Middle frontal gyrus (tissue), 1 donor: Measurements from ENCODE around the gene THAP4.
"Not testable (repeated sequence)": the region's sequence is repeated elsewhere in the genome, so short reads cannot be mapped to it uniquely, and the experiment has no call there.

Source experiments
- DNase-seq: peaks from one replicate; pipeline ENCODE4 v3.0.0-alpha.2; 2015; ENCODE audit warnings: low spot score; ENCODE audit errors: extremely low spot score

Gene THAP4

DNA sequence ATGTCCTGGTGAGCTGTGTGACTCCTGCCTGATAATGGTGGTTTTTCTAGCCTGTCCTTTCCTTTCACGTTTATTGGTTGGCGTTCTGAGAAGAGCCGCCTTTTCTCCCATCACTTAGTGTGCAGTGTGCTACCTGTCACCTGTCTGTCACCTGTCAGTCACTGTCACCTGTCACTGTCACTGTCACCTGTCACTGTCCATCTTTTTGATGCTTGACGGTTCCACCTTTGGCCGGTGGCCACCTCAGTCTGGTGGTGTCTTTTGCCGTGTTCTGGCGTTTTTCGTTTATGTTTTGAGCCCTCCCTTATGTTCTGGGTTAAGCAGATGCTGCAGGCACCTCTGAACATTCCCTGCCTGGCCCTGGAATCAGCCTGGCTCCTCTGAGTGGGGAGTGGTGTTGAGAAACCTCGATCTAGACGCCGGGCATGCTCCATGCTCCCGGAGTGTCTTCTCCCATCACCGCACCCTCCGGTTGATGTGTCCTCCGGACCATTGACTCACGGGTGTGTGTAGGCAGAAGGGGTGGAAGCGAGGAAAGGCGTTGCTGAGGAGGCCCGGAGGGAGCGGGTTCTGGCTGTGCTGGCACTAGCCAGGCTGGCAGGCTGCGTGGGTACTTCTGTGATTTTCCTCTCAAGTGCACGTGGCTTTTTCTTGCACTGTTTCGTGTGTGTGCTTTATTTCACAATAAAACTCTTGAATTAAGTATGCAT is 28.9 kb upstream of the THAP4 start:
- peak; percentile 37 for DNase-seq

DNA sequence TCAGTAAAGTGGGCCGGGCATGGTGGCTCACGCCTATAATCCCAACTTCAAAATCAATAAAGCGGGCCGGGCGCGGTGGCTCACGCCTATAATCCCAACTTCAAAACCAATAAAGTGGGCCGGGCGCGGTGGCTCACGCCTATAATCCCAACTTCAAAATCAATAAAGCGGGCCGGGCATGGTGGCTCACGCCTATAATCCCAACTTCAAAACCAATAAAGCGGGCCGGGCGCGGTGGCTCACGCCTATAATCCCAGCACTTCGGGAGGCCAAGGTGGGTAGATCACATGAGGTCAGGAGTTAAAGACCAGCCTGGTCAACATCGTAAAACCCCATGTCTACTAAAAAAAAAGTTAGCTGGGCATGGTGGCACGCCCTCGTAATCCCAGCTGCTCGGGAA is 25.8 kb upstream of the THAP4 start:
- DNase-seq = not testable (repeated sequence)

DNA sequence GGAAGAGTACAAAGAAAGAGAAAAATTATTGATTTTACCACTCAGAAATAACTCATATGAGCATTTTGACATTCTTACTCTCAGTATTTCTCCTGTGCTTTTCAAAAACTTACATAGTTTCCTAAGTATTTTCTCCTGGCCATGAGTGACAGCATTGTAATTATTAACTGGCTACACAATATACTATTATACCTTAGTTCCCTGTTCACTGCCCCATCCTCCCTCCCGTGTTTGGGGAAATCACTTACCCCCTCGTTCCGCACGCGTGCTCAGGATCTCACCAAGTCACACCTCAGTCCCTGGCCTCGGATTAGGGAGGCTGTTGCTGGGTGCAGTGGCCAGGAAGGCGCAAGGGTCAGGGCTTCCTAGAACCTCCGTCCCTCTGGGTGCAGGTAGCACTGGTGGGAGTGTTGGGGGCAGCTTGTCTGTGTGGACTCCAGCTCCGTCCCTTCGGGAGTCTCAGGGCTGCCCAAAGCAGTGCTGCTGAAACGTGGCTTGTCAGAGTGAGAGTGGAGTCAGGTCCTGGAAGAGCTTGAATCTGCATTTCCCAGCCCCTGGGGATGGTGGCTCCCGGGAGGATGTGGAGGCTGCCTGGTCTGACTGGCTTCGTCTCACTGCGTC is 23.7 kb upstream of the THAP4 start:
- DNase-seq = no peak

DNA sequence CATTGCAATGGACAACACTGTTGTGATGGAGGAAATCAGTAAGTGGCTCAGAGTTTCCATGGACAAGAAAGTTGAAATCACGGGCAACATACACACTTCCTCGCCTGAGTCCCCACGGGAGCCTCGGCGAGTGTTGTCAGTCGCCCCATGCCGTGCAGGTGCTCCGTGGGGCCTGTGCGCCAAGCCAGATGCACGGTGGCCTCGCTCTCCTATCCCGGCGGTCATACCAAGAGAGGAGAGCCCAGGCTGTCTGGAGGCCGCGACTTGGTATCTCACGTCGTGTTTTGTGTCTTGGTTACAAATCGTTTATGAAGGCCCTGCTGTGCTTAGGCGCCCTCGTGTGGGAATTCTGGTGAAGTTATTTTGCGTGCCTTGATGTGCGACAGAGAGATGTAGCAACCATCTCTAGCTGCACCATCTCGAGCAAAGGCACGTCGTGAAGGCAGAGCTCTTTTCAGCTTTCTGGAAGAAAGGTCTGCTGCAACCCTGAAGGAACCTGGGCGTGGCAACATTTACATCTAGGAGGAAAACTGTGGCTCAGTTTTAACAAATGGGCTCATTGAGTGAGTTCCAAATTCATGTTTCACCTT is 22.3 kb upstream of the THAP4 start:
- peak; percentile 69 for DNase-seq

DNA sequence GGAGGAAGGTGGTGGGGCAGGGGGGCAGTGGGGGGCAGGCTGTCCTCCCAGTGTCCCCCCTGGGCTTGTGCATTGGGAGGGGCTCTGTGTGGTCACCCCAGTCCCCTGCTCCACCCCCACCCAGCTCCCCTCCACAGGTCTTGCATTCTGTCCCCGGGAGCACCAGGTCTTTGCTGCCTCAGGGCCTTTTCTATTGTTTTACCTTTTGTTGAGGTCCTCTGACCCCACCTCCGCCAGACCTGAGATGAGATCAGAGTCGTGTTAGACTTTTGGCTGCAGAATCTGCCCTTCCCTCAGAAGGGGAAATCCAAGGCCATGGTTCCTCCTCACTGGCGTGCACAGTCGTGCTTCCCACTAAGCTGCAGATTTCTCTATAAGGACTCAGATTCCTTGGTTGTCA is 21.3 kb upstream of the THAP4 start:
- no peak for DNase-seq

DNA sequence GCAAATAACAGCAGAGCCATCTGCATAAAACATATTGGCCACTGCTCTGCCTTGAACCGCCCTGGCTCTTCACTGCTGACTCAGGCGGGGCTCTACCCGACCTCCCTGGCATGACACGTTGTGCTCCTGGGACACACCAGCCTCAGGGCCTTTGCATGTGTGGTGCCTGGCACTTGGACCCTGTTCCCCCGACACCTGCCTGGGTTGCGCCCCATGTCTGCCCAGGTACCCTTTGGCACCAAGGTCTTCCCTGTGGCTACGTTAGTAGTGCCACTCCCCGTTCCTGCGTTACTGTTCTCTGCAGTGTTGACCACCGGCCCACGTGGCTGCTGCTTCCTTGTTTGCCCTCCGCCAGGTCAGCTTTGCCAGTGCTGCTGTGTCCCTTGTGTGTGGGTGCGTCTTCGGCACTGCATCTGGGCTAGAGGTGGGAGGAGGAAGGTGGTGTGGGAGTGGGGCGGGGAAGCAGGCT is 20.9 kb upstream of the THAP4 start:
- DNase-seq = no peak

DNA sequence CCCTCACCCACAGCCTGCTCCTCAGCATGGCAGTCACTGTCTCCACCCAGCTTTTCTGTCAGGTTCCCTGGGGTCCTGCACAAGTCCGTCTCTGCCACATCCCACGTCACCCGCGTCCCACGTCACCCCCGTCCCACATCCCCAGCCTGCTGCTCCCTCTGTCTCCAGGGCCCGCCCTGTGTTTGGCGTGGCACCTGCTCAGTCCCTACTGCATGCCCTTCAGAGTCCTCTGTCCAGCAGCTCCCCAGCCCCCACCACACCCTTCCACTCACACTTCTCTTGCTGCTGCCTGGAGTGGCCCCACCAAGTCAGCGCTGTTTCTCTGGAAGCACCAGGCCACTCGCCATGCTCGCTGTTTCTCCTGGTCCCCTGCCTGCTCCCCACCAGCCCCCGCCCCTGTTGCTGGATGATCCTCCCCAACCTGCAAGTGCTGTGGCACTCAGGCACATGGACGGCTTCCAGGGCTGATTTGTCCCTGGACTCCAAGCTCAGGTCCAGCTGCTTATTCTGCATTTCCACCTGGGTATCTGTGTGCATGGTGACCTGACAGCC is 19.3 kb upstream of the THAP4 start:
- DNase-seq = no peak

DNA sequence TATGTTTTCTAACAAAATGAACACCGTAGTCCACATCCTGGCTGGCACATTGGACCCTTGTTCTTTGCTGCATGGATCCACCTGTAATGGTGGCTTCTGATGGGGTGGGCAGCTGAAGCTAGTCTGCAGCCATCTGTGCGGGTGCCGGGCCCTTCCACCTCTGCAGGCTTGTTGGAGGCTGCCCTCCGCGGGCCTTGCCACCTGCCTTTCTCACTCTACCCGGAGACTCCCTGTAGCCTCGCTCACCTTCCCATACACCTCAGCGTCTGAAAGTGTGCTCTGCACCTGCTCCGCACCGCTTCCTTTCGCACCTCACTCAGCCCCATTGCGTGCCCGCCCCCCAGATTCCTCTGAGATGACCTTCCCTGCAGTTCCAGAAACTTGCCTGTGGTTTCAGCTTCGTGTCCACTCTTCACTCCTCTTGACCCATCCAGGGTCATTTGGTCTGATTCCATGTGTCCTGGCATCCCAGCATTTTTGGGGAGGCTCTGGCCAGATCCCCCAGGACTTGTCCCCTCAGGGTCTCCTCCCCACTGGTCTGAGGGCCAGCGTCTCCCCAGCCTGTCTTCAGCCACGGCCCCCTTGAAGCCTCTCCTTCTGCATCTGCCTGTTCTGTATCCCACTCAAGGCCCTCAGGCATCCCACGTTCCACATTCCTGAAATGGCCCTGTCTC is 18.7 kb upstream of the THAP4 start:
- DNase-seq = no peak

DNA sequence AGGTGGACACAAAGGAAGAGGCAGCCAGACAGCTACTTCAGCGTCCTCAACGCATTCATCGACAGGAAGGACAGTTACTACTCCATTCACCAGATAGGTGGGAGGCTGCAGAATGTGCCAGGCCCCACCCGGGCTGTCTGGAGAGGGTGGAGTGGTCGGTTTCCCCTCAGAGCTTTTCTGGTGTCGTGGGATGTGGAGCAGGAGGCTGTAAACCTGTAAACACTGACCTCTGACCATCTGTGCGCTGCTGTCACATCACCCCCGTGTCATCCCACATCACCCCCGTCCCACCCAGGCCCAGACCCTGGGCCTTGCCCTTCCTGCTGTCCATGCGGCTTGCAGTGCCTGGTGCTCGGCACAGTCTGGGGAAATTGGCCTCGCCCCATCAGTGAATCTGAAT is 17.6 kb upstream of the THAP4 start:
- no peak for DNase-seq

DNA sequence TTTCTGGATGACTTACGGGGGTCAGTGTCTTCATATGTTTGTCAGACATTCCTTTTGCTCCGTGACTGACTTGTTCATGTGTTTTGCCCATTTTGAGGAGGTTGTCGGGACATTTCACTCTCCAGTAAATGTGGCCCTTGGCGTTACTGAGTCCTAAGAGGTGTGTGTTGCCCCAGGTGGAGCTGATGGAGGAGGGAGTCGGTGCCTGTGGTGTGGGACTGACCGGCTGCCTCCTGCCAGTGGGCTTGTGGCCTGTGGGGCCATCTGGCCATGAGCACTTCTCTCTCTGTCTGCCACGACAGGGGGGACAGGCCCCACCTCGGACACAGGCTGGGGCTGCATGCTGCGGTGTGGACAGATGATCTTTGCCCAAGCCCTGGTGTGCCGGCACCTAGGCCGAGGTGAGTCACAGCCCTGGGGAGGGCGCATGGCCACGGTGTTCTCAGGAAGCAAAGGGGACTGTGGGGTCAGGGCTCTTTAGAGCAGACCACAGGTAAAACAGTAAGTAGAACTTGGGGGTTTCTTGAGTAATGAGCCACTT is 16.3 kb upstream of the THAP4 start:
- no peak for DNase-seq

DNA sequence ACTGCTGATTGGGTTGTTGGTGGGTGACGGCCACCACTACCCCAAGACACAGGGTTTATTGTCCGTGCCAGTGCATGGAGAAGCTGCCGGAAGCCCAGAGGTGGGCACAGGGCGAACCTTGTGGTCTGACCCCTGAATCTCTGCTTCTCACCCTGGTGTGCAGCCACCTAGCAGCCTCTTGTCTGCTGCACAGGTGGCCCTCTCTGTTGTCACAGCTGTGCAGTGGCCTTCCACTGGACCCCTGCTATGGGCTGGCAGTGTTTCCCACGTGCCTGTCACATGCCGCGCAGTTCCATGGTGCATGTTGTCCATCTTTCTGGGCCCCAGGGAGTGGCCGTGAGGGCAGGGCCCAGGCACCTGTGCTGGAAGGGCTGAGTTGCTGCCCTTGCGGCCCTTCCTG is 15.8 kb upstream of the THAP4 start:
- DNase-seq = no peak

DNA sequence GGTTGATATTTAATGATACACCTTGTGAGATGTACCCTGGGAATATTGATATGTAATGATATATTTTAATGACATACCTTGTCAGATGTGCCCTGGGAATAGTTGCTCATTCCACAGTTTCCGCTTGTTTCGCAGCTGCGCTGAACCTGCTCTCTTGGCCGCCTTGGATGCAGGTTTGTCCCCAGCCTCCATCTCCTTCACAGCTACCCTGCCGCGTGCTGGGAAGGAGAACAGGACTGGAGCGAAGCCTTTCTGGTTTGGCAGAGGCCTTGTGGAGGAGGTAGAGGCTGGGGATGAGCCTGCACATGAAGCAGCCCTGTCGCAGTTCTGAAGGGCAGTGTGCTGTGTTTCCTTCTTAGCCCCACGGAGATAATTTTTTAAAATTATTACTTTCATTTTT is 15.2 kb upstream of the THAP4 start:
- DNase-seq = no peak

DNA sequence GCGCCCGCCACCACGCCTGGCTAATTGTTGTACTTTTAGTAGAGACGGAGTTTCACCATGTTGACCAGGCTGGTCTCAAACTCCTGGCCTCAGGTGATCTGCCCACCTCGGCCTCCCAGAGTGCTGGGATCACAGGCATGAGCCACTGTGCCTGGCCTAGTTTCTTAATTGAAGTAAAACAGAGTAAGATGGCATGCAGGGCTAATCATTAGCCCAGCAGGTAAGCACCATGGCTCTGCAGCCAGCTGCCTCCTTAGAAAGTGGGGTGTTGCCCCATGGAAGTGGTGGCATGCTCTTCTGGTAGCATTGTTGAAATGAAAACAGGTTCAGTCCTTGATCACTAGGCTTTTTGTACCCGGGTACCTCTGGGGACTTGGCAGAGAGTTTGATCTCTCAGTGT is 13.0 kb upstream of the THAP4 start:
- no peak for DNase-seq

DNA sequence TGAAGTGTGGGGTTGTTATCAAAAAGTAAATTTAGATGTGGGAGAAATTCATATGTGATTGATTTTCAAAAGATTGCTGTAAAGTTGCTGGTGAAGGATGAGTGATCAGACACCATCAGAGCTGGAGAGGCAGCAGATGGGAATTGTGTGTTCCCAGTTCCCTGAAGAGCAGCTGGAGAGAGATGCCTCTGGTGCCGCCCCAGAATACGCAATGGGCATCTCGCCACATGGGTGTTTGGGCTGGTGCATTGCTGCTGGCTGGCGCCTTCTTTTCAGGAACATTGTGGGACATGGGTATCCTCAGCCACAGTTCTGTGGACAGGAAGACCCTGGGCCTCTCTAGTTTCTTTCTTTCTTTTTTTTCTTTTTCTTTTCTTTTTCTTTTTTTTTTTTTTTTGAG is 12.4 kb upstream of the THAP4 start:
- DNase-seq = no peak

DNA sequence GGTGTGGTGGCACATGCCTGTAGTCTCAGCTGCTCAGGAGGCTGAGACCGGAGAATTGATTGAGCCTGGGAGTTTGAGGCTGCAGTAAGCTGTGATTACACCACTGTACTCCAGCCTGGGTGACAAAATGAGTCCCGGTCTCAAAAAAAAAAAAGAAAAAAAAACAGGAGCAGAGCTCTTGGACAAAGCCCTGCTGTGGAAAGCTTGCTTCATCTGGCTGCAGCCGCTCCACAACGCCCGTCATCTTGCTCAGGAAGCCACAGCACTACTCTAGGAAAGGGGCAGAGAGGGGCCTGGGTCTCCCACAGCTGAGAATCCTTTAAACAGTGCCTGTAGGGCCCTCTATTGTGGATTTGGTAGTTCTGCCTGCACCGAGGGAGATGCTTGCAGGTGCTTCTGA is 11.5 kb upstream of the THAP4 start:
- no peak for DNase-seq

DNA sequence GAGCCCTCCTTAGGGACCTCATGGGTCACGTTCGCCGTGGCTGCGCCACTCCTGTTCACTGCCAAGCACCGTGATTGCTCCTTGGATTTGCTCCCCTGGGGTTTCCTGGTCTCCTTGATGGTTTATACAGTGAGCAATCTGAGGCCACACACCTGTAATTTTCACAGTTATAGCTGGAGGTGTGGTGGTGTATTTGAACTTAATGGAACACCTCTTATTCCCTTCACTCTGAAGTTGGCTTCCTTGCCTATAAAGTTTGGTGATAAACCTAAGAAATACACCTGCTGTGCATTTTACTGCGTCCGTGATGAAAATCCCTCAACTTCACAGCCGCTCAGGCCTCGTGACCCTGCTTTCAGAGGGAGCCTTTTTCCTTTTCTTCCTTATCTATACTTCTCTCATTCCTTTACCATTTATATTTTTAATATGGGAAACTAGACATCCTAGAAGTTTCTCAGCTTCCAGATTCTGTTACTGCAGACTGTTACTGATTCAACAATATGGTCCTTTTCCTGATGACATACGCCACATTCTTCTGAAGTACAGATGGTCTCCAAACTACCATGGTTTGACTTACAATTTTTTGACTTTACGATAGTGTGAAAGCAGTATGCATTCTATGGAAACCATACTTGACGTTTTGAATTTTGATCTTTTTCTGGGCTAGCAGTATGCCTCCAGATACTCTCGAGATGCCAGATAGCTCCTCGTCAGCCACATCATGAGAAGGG is 9.1 kb upstream of the THAP4 start:
- DNase-seq = no peak

DNA sequence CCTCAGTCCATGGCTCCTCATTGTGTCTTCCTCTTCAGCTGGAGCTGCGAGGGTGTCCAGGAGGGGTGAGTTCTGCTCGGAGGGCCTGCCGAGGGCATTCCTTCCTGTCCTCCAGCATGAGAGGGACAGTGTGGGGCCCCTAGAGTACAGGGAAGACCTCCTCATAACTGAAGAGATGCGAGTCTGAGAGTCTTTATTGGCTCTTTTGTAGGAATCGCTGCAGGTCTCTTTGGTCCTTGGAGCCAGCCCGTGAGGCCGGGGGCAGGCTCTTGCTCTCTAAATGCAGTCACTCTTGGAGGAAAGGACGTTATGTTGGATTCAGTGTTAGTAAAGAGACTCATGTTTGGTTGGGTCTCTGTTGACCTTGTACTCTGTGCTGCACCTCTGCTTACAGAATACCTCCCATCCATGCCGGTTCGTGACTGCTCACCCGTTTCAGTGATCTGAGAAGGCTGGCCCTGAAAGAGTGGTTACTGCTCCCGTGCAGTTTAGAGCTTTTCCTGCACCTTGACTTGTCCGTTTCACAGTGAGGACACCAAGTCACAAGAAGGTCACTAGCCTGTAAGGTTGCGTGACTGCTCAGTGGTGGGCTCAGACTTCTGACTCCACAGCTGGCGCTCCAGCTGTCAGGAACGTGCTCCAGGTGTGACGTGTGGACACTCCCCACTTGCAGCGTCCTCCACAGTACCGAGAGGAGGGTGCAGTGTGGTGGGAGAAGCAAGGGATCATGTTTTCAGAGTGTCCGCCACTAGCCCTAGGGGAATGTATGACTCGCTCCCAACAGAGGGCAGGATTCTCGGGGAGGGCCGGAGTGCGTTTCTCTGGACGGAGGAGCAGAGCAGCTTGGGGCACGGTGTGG is 8.3 kb upstream of the THAP4 start:
- no peak for DNase-seq

DNA sequence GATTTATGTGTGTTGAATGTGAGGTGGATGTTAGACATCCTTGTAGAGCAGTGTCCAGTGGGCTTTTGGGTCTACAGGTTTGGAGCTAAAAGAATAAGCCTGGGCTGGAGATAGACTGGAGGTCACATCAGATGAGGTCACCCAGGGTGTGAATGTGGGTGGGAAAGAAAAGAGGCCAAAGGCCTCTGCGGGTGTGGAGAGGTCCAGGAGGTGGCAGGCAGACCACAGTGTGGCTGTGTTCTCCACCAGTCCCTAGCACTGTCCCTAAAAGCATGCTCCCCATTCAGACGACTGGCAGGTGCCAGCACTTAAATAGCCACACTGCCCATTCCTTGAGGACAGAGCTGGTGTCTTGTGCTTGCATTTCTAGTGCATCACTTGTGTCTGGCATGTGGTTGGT is 4.7 kb upstream of the THAP4 start:
- DNase-seq = no peak

DNA sequence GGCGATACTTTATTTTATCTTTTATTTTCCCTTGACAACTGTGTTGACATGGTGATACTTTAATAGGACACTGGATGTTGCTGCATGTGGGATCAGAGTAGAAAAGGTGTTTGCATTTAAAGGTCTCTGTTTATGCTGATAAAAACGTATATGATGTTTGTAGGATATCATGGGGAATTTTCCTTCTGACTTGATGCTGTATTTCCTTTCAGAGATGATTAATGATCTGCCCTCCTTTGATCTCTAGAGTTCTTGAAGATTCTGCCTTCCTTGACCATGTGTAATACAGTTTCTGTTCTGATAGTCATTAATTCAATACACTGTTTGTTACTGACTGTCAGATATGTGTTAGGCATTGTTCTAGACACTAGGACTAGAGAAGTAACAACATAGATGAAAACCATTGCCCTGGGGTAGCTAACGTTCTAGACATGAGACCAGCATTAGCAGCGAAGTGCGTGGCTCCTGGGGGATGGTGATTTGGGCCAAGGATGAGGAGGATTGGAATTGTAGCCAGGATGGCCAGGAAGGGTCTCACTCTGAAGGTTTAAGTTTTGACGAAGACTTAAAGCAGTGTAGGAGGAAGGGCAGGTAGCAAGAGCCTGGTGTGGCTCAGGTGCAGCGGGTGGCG is 3.3 kb upstream of the THAP4 start:
- DNase-seq = no peak

DNA sequence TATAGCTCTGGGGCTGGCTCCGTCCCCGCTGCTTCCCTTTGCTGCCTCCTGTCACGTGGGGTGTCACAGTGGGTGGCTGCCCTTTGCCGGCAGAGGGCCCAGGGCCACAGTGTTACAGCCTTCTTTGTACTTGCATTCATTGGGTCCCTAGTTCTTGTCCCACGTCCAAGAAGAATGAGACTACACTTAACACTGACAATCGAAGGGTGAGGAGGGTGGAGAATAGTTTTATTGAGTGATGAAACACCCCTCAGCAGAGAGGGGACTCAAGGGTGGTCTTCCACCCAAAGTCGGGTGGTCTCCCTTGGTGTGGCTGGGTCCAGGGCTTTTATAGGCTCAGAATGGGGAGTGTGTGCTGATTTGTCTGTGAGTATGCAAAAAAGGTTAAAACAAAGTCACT is 2.4 kb upstream of the THAP4 start:
- no peak for DNase-seq
